ENCODE results near the gene MYO15B.
A peak's percentile ranks its signal among the peaks of the same experiment; 100 is the strongest.
"Not testable (repeated sequence)": the region's sequence is repeated elsewhere in the genome, so short reads cannot be mapped to it uniquely, and the experiment has no call there.

MYO15B gene

GRCh38 chr17:75575197-75575596 is 12.4 kb upstream of the MYO15B start:
- no CpG with 5 or more reads among the region's 10 CpGs for WGBS (ENCODE audit: insufficient coverage, insufficient read length)
- Histone ChIP-seq H3K36me3 (ENCODE audit: control insufficient read depth, insufficient read depth, low read length) (peaks cover 2% of the 10 kb centered on the region; the same call in 1 of the 2 replicates), H3K27ac (ENCODE audit: low read length) (no peak overlapping the region)

GRCh38 chr17:75575728-75576127 is 11.9 kb upstream of the MYO15B start:
- no CpG with 5 or more reads among the region's 11 CpGs for WGBS (ENCODE audit: insufficient coverage, insufficient read length)
- no peak overlapping the region for H3K27ac ChIP-seq (ENCODE audit: low read length)

More at GRCh38 chr17:75575197-75575596, 12.4 kb upstream of the MYO15B start:
- Histone ChIP-seq H3K4me1 (ENCODE audit: control insufficient read depth, insufficient read depth, low read length) (no peaks in the 10 kb centered on the region), H3K9me3 (ENCODE audit: control insufficient read depth, insufficient read depth, low read length) (no peaks in the 10 kb centered on the region), H3K27me3 (ENCODE audit: control insufficient read depth, insufficient read depth, low read length) (no peaks in the 10 kb centered on the region), H3K4me3 (ENCODE audit: low read length) (no peak overlapping the region)
- no peak for DNase-seq (ENCODE audit: low read depth, low spot score)

GRCh38 chr17:75576661-75577060 is 10.9 kb upstream of the MYO15B start:
- no peaks in the 10 kb centered on the region for H3K4me1 ChIP-seq (ENCODE audit: control insufficient read depth, insufficient read depth, low read length)
- no peaks in the 10 kb centered on the region for H3K9me3 ChIP-seq (ENCODE audit: control insufficient read depth, insufficient read depth, low read length)
- no peak overlapping the region for H3K4me3 ChIP-seq (ENCODE audit: low read length)
- no peak for DNase-seq (ENCODE audit: low read depth, low spot score)
- H3K36me3 ChIP-seq (ENCODE audit: control insufficient read depth, insufficient read depth, low read length): peaks cover 2% of the 10 kb centered on the region; the same call in 1 of the 2 replicates
- H3K27ac ChIP-seq (ENCODE audit: low read length): no peak overlapping the region
- no CpG with 5 or more reads among the region's 15 CpGs for WGBS (ENCODE audit: insufficient coverage, insufficient read length)
- no peaks in the 10 kb centered on the region for H3K27me3 ChIP-seq (ENCODE audit: control insufficient read depth, insufficient read depth, low read length)

More at GRCh38 chr17:75575728-75576127, 11.9 kb upstream of the MYO15B start:
- peaks cover 2% of the 10 kb centered on the region; the same call in 1 of the 2 replicates for H3K36me3 ChIP-seq (ENCODE audit: control insufficient read depth, insufficient read depth, low read length)
- H3K4me3 ChIP-seq (ENCODE audit: low read length): no peak overlapping the region
- no peak for DNase-seq (ENCODE audit: low read depth, low spot score)
- H3K9me3 ChIP-seq (ENCODE audit: control insufficient read depth, insufficient read depth, low read length): no peaks in the 10 kb centered on the region
- no peaks in the 10 kb centered on the region for H3K27me3 ChIP-seq (ENCODE audit: control insufficient read depth, insufficient read depth, low read length)
- H3K4me1 ChIP-seq (ENCODE audit: control insufficient read depth, insufficient read depth, low read length): no peaks in the 10 kb centered on the region

- DNase-seq (ENCODE audit: low read depth, low spot score): not testable (repeated sequence)
These were observed 6.4 kb upstream of the MYO15B start for GRCh38 chr17:75581121-75581725.

GRCh38 chr17:75583197-75583596 is 4.4 kb upstream of the MYO15B start:
- H3K9me3 ChIP-seq (ENCODE audit: control insufficient read depth, insufficient read depth, low read length); H3K27me3 ChIP-seq (ENCODE audit: control insufficient read depth, insufficient read depth, low read length); DNase-seq (ENCODE audit: low read depth, low spot score); H3K4me1 ChIP-seq (ENCODE audit: control insufficient read depth, insufficient read depth, low read length); H3K4me3 ChIP-seq (ENCODE audit: low read length); H3K36me3 ChIP-seq (ENCODE audit: control insufficient read depth, insufficient read depth, low read length); H3K27ac ChIP-seq (ENCODE audit: low read length): not testable (repeated sequence)
- WGBS (ENCODE audit: insufficient coverage, insufficient read length): no CpG with 5 or more reads among the region's 6 CpGs

More at GRCh38 chr17:75581121-75581725, 6.4 kb upstream of the MYO15B start:
- H3K9me3 ChIP-seq (ENCODE audit: control insufficient read depth, insufficient read depth, low read length); H3K4me3 ChIP-seq (ENCODE audit: low read length); H3K27ac ChIP-seq (ENCODE audit: low read length); H3K36me3 ChIP-seq (ENCODE audit: control insufficient read depth, insufficient read depth, low read length); H3K27me3 ChIP-seq (ENCODE audit: control insufficient read depth, insufficient read depth, low read length); H3K4me1 ChIP-seq (ENCODE audit: control insufficient read depth, insufficient read depth, low read length): not testable (repeated sequence)
- no CpG with 5 or more reads among the region's 23 CpGs for WGBS (ENCODE audit: insufficient coverage, insufficient read length)

GRCh38 chr17:75584849-75585175 is 2.8 kb upstream of the MYO15B start:
- Histone ChIP-seq H3K36me3 (ENCODE audit: control insufficient read depth, insufficient read depth, low read length) (no peaks in the 10 kb centered on the region), H3K4me3 (ENCODE audit: low read length) (no peak overlapping the region), H3K9me3 (ENCODE audit: control insufficient read depth, insufficient read depth, low read length) (no peaks in the 10 kb centered on the region), H3K27ac (ENCODE audit: low read length) (no peak overlapping the region), H3K27me3 (ENCODE audit: control insufficient read depth, insufficient read depth, low read length) (no peaks in the 10 kb centered on the region), H3K4me1 (ENCODE audit: control insufficient read depth, insufficient read depth, low read length) (peaks cover 3% of the 10 kb centered on the region)
- DNase-seq (ENCODE audit: low read depth, low spot score): no peak
- no CpG with 5 or more reads among the region's 7 CpGs for WGBS (ENCODE audit: insufficient coverage, insufficient read length)

- WGBS (ENCODE audit: insufficient coverage, insufficient read length): no CpG with 5 or more reads among the region's 49 CpGs
- H3K27me3 ChIP-seq (ENCODE audit: control insufficient read depth, insufficient read depth, low read length): no peaks in the 10 kb centered on the region
- H3K4me3 ChIP-seq (ENCODE audit: low read length): peak overlapping the region; percentile 44; the same call in 1 of the 2 replicates
- H3K27ac ChIP-seq (ENCODE audit: low read length): no peak overlapping the region
- DNase-seq (ENCODE audit: low read depth, low spot score): no peak
- no peaks in the 10 kb centered on the region for H3K9me3 ChIP-seq (ENCODE audit: control insufficient read depth, insufficient read depth, low read length)
- no peaks in the 10 kb centered on the region for H3K36me3 ChIP-seq (ENCODE audit: control insufficient read depth, insufficient read depth, low read length)
- peaks cover 3% of the 10 kb centered on the region for H3K4me1 ChIP-seq (ENCODE audit: control insufficient read depth, insufficient read depth, low read length)
These were observed 1.0 kb downstream of the MYO15B start for GRCh38 chr17:75588596-75589011.

- Histone ChIP-seq H3K4me3 (ENCODE audit: low read length) (peak overlapping the region; percentile 44; the same call in 1 of the 2 replicates), H3K9me3 (ENCODE audit: control insufficient read depth, insufficient read depth, low read length) (no peaks in the 10 kb centered on the region), H3K4me1 (ENCODE audit: control insufficient read depth, insufficient read depth, low read length) (peaks cover 3% of the 10 kb centered on the region), H3K36me3 (ENCODE audit: control insufficient read depth, insufficient read depth, low read length) (no peaks in the 10 kb centered on the region), H3K27ac (ENCODE audit: low read length) (no peak overlapping the region), H3K27me3 (ENCODE audit: control insufficient read depth, insufficient read depth, low read length) (no peaks in the 10 kb centered on the region)
- peak; percentile 72 for DNase-seq (ENCODE audit: low read depth, low spot score)
- no CpG with 5 or more reads among the region's 100 CpGs for WGBS (ENCODE audit: insufficient coverage, insufficient read length)
These were observed 1.7 kb downstream of the MYO15B start for GRCh38 chr17:75589012-75589918.

- H3K9me3 ChIP-seq (ENCODE audit: control insufficient read depth, insufficient read depth, low read length): no peaks in the 10 kb centered on the region
- no peak overlapping the region for H3K27ac ChIP-seq (ENCODE audit: low read length)
- H3K27me3 ChIP-seq (ENCODE audit: control insufficient read depth, insufficient read depth, low read length): no peaks in the 10 kb centered on the region
- H3K36me3 ChIP-seq (ENCODE audit: control insufficient read depth, insufficient read depth, low read length): no peaks in the 10 kb centered on the region
- H3K4me3 ChIP-seq (ENCODE audit: low read length): peak overlapping the region; percentile 5; the same call in 1 of the 2 replicates
- H3K4me1 ChIP-seq (ENCODE audit: control insufficient read depth, insufficient read depth, low read length): peaks cover 3% of the 10 kb centered on the region
- whole genome bisulfite sequencing (ENCODE audit: insufficient coverage, insufficient read length): no CpG with 5 or more reads among the region's 29 CpGs
- no peak for DNase-seq (ENCODE audit: low read depth, low spot score)
These were observed 2.3 kb downstream of the MYO15B start for GRCh38 chr17:75589919-75590303.

- Histone ChIP-seq H3K27me3 (ENCODE audit: control insufficient read depth, insufficient read depth, low read length) (no peaks in the 10 kb centered on the region), H3K4me1 (ENCODE audit: control insufficient read depth, insufficient read depth, low read length) (peaks cover 3% of the 10 kb centered on the region), H3K27ac (ENCODE audit: low read length) (no peak overlapping the region), H3K4me3 (ENCODE audit: low read length) (no peak overlapping the region), H3K36me3 (ENCODE audit: control insufficient read depth, insufficient read depth, low read length) (no peaks in the 10 kb centered on the region), H3K9me3 (ENCODE audit: control insufficient read depth, insufficient read depth, low read length) (no peaks in the 10 kb centered on the region)
- no peak for DNase-seq (ENCODE audit: low read depth, low spot score)
- no CpG with 5 or more reads among the region's 8 CpGs for WGBS (ENCODE audit: insufficient coverage, insufficient read length)
These were observed 2.7 kb downstream of the MYO15B start for GRCh38 chr17:75590314-75590761.

Measured in iPS DF 6.9 (cell line).